OCI-LY1 (cell line): ENCODE results near the gene OSGEPL1.

Experiments
- H2AFZ ChIP-seq: fragments of 200-600 bp; sonication (generic), shearing (Covaris generic); 2 replicates; pipeline ENCODE4 v1.6.0; 2014; ENCODE audit warnings: antibody characterized with exemption, mild to moderate bottlenecking, low read length
- H3F3A ChIP-seq: fragments of 200-600 bp; sonication (generic), shearing (Covaris generic); 2 replicates; pipeline ENCODE4 v1.6.0; 2014; ENCODE audit warnings: mild to moderate bottlenecking, antibody characterized with exemption, low read length, moderate library complexity; ENCODE audit not compliant: insufficient read depth
- H3K27ac ChIP-seq: fragments of 200-600 bp; sonication (generic); 2 replicates; pipeline ENCODE4 v1.5.1; 2014; ENCODE audit warnings: low read length, mixed run types, mild to moderate bottlenecking, low read depth; ENCODE audit not compliant: poor library complexity, severe bottlenecking
- H3K27me3 ChIP-seq: fragments of 200-600 bp; sonication (generic); 2 replicates; pipeline ENCODE4 v1.6.0; 2014; ENCODE audit warnings: antibody characterized with exemption, mild to moderate bottlenecking, low read length, moderate library complexity; ENCODE audit not compliant: insufficient read depth
- H3K36me3 ChIP-seq: fragments of 200-600 bp; sonication (generic); 2 replicates; pipeline ENCODE4 v1.6.1; 2014; ENCODE audit warnings: mild to moderate bottlenecking, antibody characterized with exemption, low read length, moderate library complexity, mixed read lengths; ENCODE audit not compliant: insufficient read depth
- H3K4me1 ChIP-seq: fragments of 200-600 bp; sonication (generic); 2 replicates; pipeline ENCODE4 v1.5.1; 2014; ENCODE audit warnings: mild to moderate bottlenecking, low read length, moderate library complexity; ENCODE audit not compliant: insufficient read depth, severe bottlenecking
- H3K4me2 ChIP-seq: fragments of 200-600 bp; sonication (generic), shearing (Covaris generic); 2 replicates; pipeline ENCODE4 v1.6.1; 2014; ENCODE audit warnings: low read length
- H3K4me3 ChIP-seq: fragments of 200-600 bp; sonication (generic); 2 replicates; pipeline ENCODE4 v1.5.1; 2014; ENCODE audit warnings: low read length, low read depth, mild to moderate bottlenecking, mixed read lengths; ENCODE audit not compliant: poor library complexity, severe bottlenecking
- H3K79me2 ChIP-seq: fragments of 200-600 bp; shearing (Covaris generic); 2 replicates; pipeline ENCODE4 v1.6.1; 2016; ENCODE audit warnings: mixed run types, low read length, mixed read lengths; ENCODE audit not compliant: insufficient read depth
- H3K9ac ChIP-seq: fragments of 200-600 bp; sonication (generic), shearing (Covaris generic); 2 replicates; pipeline ENCODE4 v1.6.1; 2014; ENCODE audit warnings: mild to moderate bottlenecking, low read length, mixed read lengths
- H3K9me2 ChIP-seq: fragments of 200-600 bp; sonication (generic), shearing (Covaris generic); 2 replicates; pipeline ENCODE4 v1.6.1; 2014; ENCODE audit warnings: low read depth, mild to moderate bottlenecking, low read length, mixed read lengths
- H3K9me3 ChIP-seq: fragments of 200-600 bp; shearing (Covaris generic); 2 replicates; pipeline ENCODE4 v1.6.1; 2014; ENCODE audit warnings: low read length, mixed read lengths
- H4K20me1 ChIP-seq: fragments of 200-600 bp; sonication (generic), shearing (Covaris generic); 2 replicates; pipeline ENCODE4 v1.6.0; 2016; ENCODE audit warnings: mild to moderate bottlenecking, low read length; ENCODE audit not compliant: insufficient read depth
- EZH2 ChIP-seq: fragments of 200-600 bp; sonication (generic), shearing (Covaris generic); IDR thresholded peaks from 2 replicates; pipeline ENCODE4 v1.8.0; 2017; ENCODE audit warnings: borderline replicate concordance, mixed run types, mild to moderate bottlenecking, antibody characterized with exemption, low read length, moderate library complexity, mixed read lengths
- TF ChIP-seq, protein P1 (sequence below): fragments of 200-600 bp; sonication (generic), shearing (Covaris generic); IDR thresholded peaks from 2 replicates; pipeline ENCODE4 v1.5.1; 2017; ENCODE audit warnings: mild to moderate bottlenecking, antibody characterized with exemption, low read length, moderate library complexity, mixed read lengths

Gene OSGEPL1

DNA sequence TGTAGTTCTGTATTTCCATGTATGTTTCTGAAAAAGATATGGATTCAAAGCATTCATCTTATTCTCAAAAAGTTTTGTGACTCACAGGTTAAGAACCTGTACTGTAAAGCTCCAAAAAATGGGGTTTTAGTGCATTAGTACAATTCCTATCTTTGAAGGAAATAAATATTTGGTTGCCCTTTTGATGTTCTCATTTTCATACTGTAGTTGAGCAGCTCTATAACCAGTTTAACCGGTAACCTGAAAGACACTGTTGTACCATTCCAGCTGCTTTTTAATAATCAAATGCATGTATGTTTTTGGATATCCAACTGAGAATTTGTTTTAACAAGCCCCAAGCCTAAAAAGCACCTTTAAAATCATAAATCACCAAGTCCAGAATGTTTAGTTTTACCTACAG is 9.6 kb upstream of the OSGEPL1 start:
- Histone ChIP-seq H3K36me3 (peaks cover 78% of the 10 kb centered on the region), H3K27ac (no peak overlapping the region)

DNA sequence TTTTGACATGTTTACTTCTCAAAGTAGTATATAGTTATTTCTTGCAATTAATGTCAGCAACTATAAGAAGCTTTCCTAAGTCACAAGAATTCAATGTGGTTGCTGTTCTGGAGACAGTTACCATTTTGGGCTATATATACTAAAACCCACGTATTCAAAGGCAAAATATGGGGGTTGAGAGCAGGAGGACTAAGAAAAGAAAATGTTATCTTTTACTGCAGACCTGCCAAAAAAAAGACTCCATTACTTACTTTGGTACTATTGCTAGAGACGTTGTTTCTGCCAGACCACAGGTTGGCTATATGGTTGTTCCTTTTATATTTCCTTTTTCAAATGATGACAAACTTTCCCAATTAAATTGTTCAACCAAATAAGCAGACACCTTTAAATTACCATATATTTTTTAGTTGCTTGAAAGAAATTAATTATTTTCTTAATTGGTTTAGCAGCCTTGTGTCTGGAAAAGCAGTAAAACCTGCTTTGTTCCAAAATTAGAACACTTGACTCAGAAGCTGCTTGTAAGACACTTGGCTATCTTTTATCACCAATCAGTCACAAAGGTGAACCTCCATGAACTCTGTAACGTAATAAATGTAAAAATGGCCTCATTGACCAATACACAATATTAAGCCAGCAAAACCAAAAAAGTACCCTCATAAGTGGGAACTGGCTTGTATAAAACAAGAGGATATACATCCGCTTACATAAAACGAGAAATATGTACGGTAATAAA is 8.2 kb upstream of the OSGEPL1 start:
- H3K27me3 ChIP-seq = no peaks in the 10 kb centered on the region
- no peaks in the 10 kb centered on the region for H3K9me2 ChIP-seq

More for the DNA sequence above, 9.6 kb upstream of the OSGEPL1 start:
- no peaks in the 10 kb centered on the region for H3K9me2 ChIP-seq
- no peaks in the 10 kb centered on the region for H3K27me3 ChIP-seq
- H3K9ac ChIP-seq = no peak overlapping the region
- no peaks in the 10 kb centered on the region for H4K20me1 ChIP-seq
- no peak overlapping the region for H2AFZ ChIP-seq
- H3K4me3 ChIP-seq = no peak overlapping the region
- no peaks in the 10 kb centered on the region for H3K79me2 ChIP-seq
- H3K4me1 ChIP-seq = no peaks in the 10 kb centered on the region
- no peak for TF ChIP-seq EZH2
- TF ChIP-seq, protein P1, sequence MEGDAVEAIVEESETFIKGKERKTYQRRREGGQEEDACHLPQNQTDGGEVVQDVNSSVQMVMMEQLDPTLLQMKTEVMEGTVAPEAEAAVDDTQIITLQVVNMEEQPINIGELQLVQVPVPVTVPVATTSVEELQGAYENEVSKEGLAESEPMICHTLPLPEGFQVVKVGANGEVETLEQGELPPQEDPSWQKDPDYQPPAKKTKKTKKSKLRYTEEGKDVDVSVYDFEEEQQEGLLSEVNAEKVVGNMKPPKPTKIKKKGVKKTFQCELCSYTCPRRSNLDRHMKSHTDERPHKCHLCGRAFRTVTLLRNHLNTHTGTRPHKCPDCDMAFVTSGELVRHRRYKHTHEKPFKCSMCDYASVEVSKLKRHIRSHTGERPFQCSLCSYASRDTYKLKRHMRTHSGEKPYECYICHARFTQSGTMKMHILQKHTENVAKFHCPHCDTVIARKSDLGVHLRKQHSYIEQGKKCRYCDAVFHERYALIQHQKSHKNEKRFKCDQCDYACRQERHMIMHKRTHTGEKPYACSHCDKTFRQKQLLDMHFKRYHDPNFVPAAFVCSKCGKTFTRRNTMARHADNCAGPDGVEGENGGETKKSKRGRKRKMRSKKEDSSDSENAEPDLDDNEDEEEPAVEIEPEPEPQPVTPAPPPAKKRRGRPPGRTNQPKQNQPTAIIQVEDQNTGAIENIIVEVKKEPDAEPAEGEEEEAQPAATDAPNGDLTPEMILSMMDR = no peak
- H3F3A ChIP-seq = no peaks in the 10 kb centered on the region
- H3K9me3 ChIP-seq = no peaks in the 10 kb centered on the region
- no peak overlapping the region for H3K4me2 ChIP-seq

DNA sequence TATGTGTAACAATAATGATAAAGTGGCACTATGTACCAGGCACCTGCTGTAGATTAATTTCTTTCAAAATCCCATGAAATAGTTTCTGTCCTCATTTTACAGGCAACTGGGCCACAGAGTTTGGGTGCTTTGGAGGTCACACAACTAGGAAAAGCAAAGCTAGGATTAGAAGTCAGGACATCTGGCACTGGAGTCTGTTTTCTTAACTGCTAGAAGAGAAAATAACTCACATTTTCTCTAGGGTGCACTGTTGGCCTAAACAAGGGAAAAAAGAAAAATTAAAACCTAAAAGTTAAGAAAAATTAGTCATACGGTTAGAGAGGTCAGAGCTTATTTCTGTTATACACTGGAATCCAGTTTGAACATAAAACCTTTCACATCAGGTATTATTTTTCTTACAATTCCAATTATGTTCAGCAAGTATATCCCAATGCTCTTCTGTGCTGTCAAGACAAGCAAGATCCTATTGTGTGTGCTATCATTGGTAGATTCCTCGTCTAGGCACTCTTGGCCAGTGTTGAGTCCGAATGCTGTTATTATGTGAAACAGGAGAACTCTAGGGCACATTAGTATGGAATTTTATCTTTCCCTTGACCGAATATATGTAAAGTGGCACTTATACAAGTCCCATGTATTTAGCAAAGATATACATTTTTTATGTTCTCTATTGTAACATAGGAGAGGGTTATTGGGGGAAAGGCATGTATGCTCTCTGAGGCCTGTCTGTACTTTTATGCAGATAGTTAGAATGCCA is 1.5 kb upstream of the OSGEPL1 start:
- peaks cover 14% of the 10 kb centered on the region; the same call in 1 of the 2 replicates for H3K36me3 ChIP-seq
- H3K9ac ChIP-seq = peak overlapping the region; percentile 98
- H3K4me2 ChIP-seq = peak overlapping the region; percentile 88
- TF ChIP-seq EZH2 = no peak
- TF ChIP-seq, protein P1 = peak; percentile 20; the same call in 1 of the 2 replicates
- no peaks in the 10 kb centered on the region for H4K20me1 ChIP-seq
- H3K4me1 ChIP-seq = peaks cover 23% of the 10 kb centered on the region
- peak overlapping the region; percentile 84 for H2AFZ ChIP-seq
- H3F3A ChIP-seq = 0 out of 2 replicates have a peak, but pooled peaks cover 7% of the 10 kb centered on the region
- H3K9me3 ChIP-seq = no peaks in the 10 kb centered on the region
- H3K9me2 ChIP-seq = no peaks in the 10 kb centered on the region
- H3K27me3 ChIP-seq = no peaks in the 10 kb centered on the region
- H3K79me2 ChIP-seq = no peaks in the 10 kb centered on the region
- peak overlapping the region; percentile 97 for H3K27ac ChIP-seq
- peak overlapping the region; percentile 80 for H3K4me3 ChIP-seq

More for the DNA sequence above, 8.2 kb upstream of the OSGEPL1 start:
- H3K4me3 ChIP-seq = no peak overlapping the region
- no peak overlapping the region for H3K9ac ChIP-seq
- H4K20me1 ChIP-seq = no peaks in the 10 kb centered on the region
- H2AFZ ChIP-seq = no peak overlapping the region
- no peaks in the 10 kb centered on the region for H3K9me3 ChIP-seq
- no peaks in the 10 kb centered on the region for H3F3A ChIP-seq
- H3K4me1 ChIP-seq = no peaks in the 10 kb centered on the region
- no peaks in the 10 kb centered on the region for H3K79me2 ChIP-seq
- H3K4me2 ChIP-seq = no peak overlapping the region
- H3K36me3 ChIP-seq = peaks cover 72% of the 10 kb centered on the region
- H3K27ac ChIP-seq = no peak overlapping the region
- TF ChIP-seq, protein P1 = no peak
- no peak for TF ChIP-seq EZH2
